ENCODE data around the gene CPB2. TPM values are rescaled to one million over a fixed set of nuclear protein-coding genes. Genes with fewer than 3 reads are reported as not detected.

CPB2 gene
- total RNA-seq, 3 donors from 2014 or later (not counting 1 experiment from before 2014, with no cell fraction given): not detected

DNA sequence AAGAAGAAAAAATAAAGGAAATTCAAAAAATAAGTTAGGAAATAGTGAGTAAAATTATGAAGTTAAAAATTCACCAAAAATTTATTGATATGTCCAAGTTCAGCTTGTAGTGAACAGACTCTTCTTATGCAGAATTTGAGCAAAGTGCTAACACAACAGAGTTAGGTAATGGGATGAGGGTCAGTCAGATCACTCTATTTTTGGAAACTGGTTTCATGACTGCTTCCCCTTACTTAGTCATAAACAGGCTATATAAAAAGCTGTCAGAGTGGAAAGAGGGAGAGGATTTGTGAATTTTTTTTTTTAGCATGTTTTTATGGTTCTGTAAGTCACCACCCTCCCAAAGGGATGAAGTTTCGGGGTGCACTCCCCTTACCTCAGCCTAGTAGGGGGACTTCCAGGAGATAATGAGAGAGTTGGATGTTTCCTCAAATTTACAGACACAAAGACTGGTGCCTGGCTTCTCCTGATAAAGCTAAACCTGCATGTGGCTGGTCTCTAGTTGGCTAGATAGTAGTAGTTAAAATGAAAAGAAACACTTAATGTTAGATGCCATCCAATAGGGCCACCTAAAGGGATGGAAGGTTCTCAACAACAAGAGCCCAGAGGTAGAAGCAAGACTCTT is 4.5 kb downstream of the CPB2 start:
- H3K27ac Mint-ChIP-seq: no peak overlapping the region
- H3K4me1 Mint-ChIP-seq: no peaks in the 10 kb centered on the region

DNA sequence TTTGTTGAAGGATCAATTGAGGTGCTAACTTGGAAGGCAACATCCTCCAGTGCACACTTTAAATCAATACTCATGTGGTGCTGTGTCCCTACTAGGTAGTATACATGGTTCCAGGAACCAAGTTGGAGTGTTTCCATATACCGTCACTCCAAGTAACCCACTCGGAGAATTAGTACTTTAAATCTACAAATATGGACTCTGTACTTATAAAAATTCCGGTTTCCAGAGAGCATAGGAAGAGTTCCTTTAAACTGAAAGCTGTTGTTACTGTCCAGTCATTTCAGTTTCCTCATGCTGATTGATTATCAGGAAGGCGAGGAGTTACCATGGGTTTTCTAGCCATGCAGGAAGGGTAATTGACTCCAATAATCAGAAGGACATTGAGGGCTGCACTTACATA is 7.2 kb downstream of the CPB2 start:
- Mint-ChIP-seq H3K9me3 (no peaks in the 10 kb centered on the region), H3K27ac (no peak overlapping the region), H3K27me3 (ENCODE audit: low read depth in 2 of 2) (peaks cover 7 to 27% of the 10 kb centered on the region in 2 donors), H3K4me3 (no peak overlapping the region), H3K4me1 (no peaks in the 10 kb centered on the region), H3K36me3 (no peaks in the 10 kb centered on the region)
- intact Hi-C loops (cut with micrococcal nuclease): no loop called here
- Histone ChIP-seq H3K27me3 (ENCODE audit: control insufficient read depth, insufficient read depth, low read length) (no peaks in the 10 kb centered on the region), H3K4me1 (ENCODE audit: control insufficient read depth, insufficient read depth, low read length) (no peaks in the 10 kb centered on the region), H3K27ac (ENCODE audit: low read length) (no peak overlapping the region), H3K36me3 (ENCODE audit: control insufficient read depth, insufficient read depth, low read length) (no peaks in the 10 kb centered on the region), H3K4me3 (ENCODE audit: low read length) (no peak overlapping the region), H3K9me3 (ENCODE audit: control insufficient read depth, insufficient read depth, low read length) (no peaks in the 10 kb centered on the region)
- no peak for TF ChIP-seq CTCF (IDR thresholded peaks at IDR 0.05)
- 82% methylated on average over 2 of the region's 4 CpGs for WGBS (ENCODE audit: insufficient coverage)
- ATAC-seq: no peak
- no peak for DNase-seq

More for the DNA sequence above, 4.5 kb downstream of the CPB2 start:
- Histone ChIP-seq H3K36me3 (ENCODE audit: control insufficient read depth, insufficient read depth, low read length) (no peaks in the 10 kb centered on the region), H3K27me3 (ENCODE audit: control insufficient read depth, insufficient read depth, low read length) (no peaks in the 10 kb centered on the region), H3K9me3 (ENCODE audit: control insufficient read depth, insufficient read depth, low read length) (no peaks in the 10 kb centered on the region), H3K27ac (ENCODE audit: low read length) (no peak overlapping the region), H3K4me3 (ENCODE audit: low read length) (no peak overlapping the region), H3K4me1 (ENCODE audit: control insufficient read depth, insufficient read depth, low read length) (no peaks in the 10 kb centered on the region)
- no peaks in the 10 kb centered on the region for H3K9me3 Mint-ChIP-seq
- peaks cover 7 to 17% of the 10 kb centered on the region in 2 donors for H3K27me3 Mint-ChIP-seq (ENCODE audit: low read depth in 2 of 2)
- WGBS (ENCODE audit: insufficient coverage): no CpG with 5 or more reads among the region's 1 CpG
- no peak for TF ChIP-seq CTCF (IDR thresholded peaks at IDR 0.05)
- no peak for ATAC-seq
- no peak overlapping the region for H3K4me3 Mint-ChIP-seq
- no peak for DNase-seq
- H3K36me3 Mint-ChIP-seq: no peaks in the 10 kb centered on the region
- intact Hi-C loops (cut with micrococcal nuclease): no loop called here

GRCh38 chr13:46097015-46097414 is 7.8 kb downstream of the CPB2 start:
- no peak for DNase-seq
- TF ChIP-seq CTCF (IDR thresholded peaks at IDR 0.05): no peak
- Mint-ChIP-seq H3K9me3 (no peaks in the 10 kb centered on the region), H3K36me3 (no peaks in the 10 kb centered on the region), H3K27me3 (ENCODE audit: low read depth in 2 of 2) (peaks cover 10 to 32% of the 10 kb centered on the region in 2 donors), H3K27ac (no peak overlapping the region), H3K4me1 (no peaks in the 10 kb centered on the region), H3K4me3 (no peak overlapping the region)
- WGBS (ENCODE audit: insufficient coverage): 94% methylated on average over 3 of the region's 3 CpGs
- intact Hi-C loops (cut with micrococcal nuclease): no loop called here
- H3K27ac ChIP-seq (ENCODE audit: low read length): no peak overlapping the region
- no peaks in the 10 kb centered on the region for H3K27me3 ChIP-seq (ENCODE audit: control insufficient read depth, insufficient read depth, low read length)
- H3K4me3 ChIP-seq (ENCODE audit: low read length): no peak overlapping the region
- H3K9me3 ChIP-seq (ENCODE audit: control insufficient read depth, insufficient read depth, low read length): no peaks in the 10 kb centered on the region
- H3K4me1 ChIP-seq (ENCODE audit: control insufficient read depth, insufficient read depth, low read length): no peaks in the 10 kb centered on the region
- ATAC-seq: no peak
- H3K36me3 ChIP-seq (ENCODE audit: control insufficient read depth, insufficient read depth, low read length): no peaks in the 10 kb centered on the region

DNA sequence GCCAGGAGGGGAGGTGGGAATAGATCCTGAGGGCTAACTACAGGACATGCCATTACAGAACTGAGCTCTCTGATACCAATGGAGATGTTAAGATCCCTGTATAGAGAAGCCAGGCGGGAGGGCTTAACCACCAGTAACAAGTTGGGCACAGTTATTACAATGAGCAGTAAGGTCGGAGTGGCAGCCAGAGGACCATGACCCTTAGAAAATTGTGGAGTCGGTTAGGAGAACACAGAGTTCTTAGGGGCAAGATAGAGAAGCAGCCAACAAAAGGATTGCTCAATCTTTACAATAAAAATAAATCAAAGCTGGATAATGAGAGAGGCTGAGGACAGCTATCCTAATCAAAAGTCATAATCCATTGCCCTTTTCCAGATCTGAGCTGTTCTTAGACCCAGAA is 10.4 kb downstream of the CPB2 start:
- Mint-ChIP-seq H3K27ac (no peak overlapping the region), H3K9me3 (no peaks in the 10 kb centered on the region), H3K27me3 (ENCODE audit: low read depth in 2 of 2) (peaks cover 14 to 46% of the 10 kb centered on the region in 2 donors), H3K36me3 (no peaks in the 10 kb centered on the region), H3K4me1 (no peaks in the 10 kb centered on the region), H3K4me3 (no peak overlapping the region)
- TF ChIP-seq CTCF (IDR thresholded peaks at IDR 0.05): no peak
- Histone ChIP-seq H3K9me3 (ENCODE audit: control insufficient read depth, insufficient read depth, low read length) (no peaks in the 10 kb centered on the region), H3K27me3 (ENCODE audit: control insufficient read depth, insufficient read depth, low read length) (no peaks in the 10 kb centered on the region), H3K36me3 (ENCODE audit: control insufficient read depth, insufficient read depth, low read length) (no peaks in the 10 kb centered on the region), H3K4me1 (ENCODE audit: control insufficient read depth, insufficient read depth, low read length) (no peaks in the 10 kb centered on the region), H3K4me3 (ENCODE audit: low read length) (no peak overlapping the region), H3K27ac (ENCODE audit: low read length) (no peak overlapping the region)
- no peak for DNase-seq
- intact Hi-C loops (cut with micrococcal nuclease): no loop called here
- 92% methylated on average over 3 of the region's 3 CpGs for WGBS (ENCODE audit: insufficient coverage)
- ATAC-seq: peak in 1 of 3 donors; percentile 35
